Esophagus squamous epithelium (tissue), 4 donors: ENCODE results near the gene USP2.
A peak's percentile ranks its signal among the peaks of the same experiment; 100 is the strongest.

Source experiments
- POLR2A ChIP-seq, 4 donors: fragments of 450-650 bp; IDR thresholded peaks; one replicate each; pipeline ENCODE4 v1.6.1; 2017; ENCODE audit warnings: antibody characterized with exemption in 4 of 4, mild to moderate bottlenecking in 4 of 4, moderate library complexity in 3 of 4
- TF ChIP-seq, protein P1 (sequence below), 6 experiments: fragments of 450-650 bp in 4 of 6; fragments of 200-600 bp in 2 of 6; sonication (generic) in 2 of 6; IDR thresholded peaks; one replicate each; pipeline ENCODE4 v1.5.1; 2016 to 2019; ENCODE audit warnings: antibody characterized with exemption in 6 of 6, mild to moderate bottlenecking in 4 of 6, moderate library complexity in 4 of 6

GRCh38 chr11:119389611-119390254 is 8.2 kb upstream of the USP2 start:
- TF ChIP-seq, protein P1, sequence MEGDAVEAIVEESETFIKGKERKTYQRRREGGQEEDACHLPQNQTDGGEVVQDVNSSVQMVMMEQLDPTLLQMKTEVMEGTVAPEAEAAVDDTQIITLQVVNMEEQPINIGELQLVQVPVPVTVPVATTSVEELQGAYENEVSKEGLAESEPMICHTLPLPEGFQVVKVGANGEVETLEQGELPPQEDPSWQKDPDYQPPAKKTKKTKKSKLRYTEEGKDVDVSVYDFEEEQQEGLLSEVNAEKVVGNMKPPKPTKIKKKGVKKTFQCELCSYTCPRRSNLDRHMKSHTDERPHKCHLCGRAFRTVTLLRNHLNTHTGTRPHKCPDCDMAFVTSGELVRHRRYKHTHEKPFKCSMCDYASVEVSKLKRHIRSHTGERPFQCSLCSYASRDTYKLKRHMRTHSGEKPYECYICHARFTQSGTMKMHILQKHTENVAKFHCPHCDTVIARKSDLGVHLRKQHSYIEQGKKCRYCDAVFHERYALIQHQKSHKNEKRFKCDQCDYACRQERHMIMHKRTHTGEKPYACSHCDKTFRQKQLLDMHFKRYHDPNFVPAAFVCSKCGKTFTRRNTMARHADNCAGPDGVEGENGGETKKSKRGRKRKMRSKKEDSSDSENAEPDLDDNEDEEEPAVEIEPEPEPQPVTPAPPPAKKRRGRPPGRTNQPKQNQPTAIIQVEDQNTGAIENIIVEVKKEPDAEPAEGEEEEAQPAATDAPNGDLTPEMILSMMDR (IDR thresholded peaks at IDR 0.05) = peak in 3 of 6 experiments; percentile 8 to 53 (median 28)
- no peak for TF ChIP-seq POLR2A (IDR thresholded peaks at IDR 0.05)
